ENCODE results near the gene NAP1L5.

NAP1L5 gene

DNA sequence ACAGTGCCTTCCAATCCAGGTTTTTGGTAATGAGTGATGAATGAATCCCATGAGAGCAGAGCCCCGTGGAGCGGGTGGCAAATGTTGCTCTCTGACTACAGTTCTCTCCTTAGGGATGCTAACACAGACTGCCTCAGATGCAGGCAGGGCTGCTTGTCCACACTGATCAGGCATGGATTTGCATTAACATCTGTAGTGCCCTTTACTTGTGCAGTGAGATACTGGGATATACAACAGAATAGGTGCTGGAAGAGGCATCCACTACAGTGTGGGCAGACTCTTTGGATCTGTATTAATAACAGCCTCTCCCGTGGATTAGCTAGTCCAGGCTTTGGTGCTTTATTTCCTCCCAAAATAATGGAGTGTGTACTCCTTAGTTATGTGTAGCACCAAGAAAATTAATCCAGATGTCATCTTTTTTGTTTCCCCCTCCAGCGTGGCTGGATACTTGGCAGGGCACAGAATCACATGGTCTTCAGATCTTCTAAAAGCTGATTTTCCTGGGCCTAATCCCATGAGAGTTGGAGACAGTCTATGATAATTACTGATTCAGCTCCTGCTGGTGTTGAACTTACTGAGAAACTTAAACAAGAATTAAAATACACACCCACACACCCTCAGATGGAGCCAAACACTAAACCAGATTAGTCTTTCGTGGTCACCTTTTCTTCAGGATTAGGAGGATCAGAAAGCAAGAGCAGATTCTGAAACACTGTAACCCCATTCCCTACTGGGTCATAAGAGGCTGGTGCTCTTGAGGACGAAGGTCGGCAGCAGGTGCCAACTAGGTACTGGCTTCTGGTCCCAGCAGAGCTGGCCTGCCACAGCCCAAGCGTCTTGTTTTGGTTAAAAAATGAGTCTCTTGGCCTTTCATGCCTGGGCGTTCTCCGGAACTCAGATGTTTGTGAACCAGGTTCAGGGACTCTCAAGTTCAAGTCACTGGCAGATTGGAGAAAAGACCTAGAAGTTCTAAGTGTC lies 23.1 kb upstream of the NAP1L5 start:
- CTCF ChIA-PET, result no interaction called here

DNA sequence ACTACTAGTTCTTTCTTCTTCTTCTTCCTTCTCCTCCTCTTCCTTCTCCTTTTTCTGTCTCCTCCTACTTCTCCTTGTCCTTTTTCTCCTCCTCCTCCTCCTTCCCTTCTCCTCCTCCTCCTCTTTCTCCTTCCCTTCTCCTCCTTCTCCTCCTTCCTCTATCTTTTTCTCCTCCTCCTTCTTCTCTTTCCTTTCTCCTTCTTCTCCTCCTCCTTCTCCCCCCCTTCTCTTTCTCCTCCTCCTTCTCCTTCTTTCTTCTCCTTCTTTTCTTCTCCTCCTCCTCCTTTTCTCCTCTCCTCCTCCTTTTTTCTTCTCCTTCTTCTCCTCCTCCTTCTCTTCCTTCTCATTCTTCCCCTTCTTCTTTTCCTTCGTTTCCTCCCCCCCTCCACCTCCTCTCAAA lies 21.8 kb upstream of the NAP1L5 start:
- POLR2A ChIA-PET, result no interaction called here
- DNase-seq (ENCODE audit: extremely low spot score), result no peak
- TF ChIP-seq CTBP1 (IDR thresholded peaks at IDR 0.05; ENCODE audit: borderline replicate concordance), result no peak
- TF ChIP-seq ELF4 (IDR thresholded peaks at IDR 0.05), result no peak
- no peak for TF ChIP-seq SUZ12 (IDR thresholded peaks at IDR 0.05)
- TF ChIP-seq BHLHE40 (IDR thresholded peaks at IDR 0.05; ENCODE audit: borderline replicate concordance), result no peak
- no peak for TF ChIP-seq ARNT (IDR thresholded peaks at IDR 0.05)
- no peak for TF ChIP-seq FOXA1 (IDR thresholded peaks at IDR 0.05)
- TF ChIP-seq LEF1 (IDR thresholded peaks at IDR 0.05; ENCODE audit: borderline replicate concordance), result no peak
- TF ChIP-seq L3MBTL2 (conservative IDR thresholded peaks at IDR 0.05), result no peak
- TF ChIP-seq FOXK2 (IDR thresholded peaks at IDR 0.05), result no peak
- TF ChIP-seq, protein P1, sequence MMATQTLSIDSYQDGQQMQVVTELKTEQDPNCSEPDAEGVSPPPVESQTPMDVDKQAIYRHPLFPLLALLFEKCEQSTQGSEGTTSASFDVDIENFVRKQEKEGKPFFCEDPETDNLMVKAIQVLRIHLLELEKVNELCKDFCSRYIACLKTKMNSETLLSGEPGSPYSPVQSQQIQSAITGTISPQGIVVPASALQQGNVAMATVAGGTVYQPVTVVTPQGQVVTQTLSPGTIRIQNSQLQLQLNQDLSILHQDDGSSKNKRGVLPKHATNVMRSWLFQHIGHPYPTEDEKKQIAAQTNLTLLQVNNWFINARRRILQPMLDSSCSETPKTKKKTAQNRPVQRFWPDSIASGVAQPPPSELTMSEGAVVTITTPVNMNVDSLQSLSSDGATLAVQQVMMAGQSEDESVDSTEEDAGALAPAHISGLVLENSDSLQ (IDR thresholded peaks at IDR 0.05), result no peak
- TF ChIP-seq NFRKB (IDR thresholded peaks at IDR 0.05), result no peak
- no peak for TF ChIP-seq FOXM1 (IDR thresholded peaks at IDR 0.05; ENCODE audit: borderline replicate concordance)
- no peak for TF ChIP-seq ZNF384 (IDR thresholded peaks at IDR 0.05)
- no peak for TF ChIP-seq SP1 (IDR thresholded peaks at IDR 0.05)
- TF ChIP-seq HDGF (IDR thresholded peaks at IDR 0.05; ENCODE audit: borderline replicate concordance), result no peak
- CTCF ChIA-PET, result no interaction called here

More for the DNA sequence above, 23.1 kb upstream of the NAP1L5 start:
- TF ChIP-seq HDGF (IDR thresholded peaks at IDR 0.05; ENCODE audit: borderline replicate concordance), result no peak
- TF ChIP-seq ELF4 (IDR thresholded peaks at IDR 0.05), result no peak
- no peak for TF ChIP-seq SP1 (IDR thresholded peaks at IDR 0.05)
- TF ChIP-seq FOXK2 (IDR thresholded peaks at IDR 0.05), result no peak
- TF ChIP-seq CTBP1 (IDR thresholded peaks at IDR 0.05; ENCODE audit: borderline replicate concordance), result no peak
- no peak for TF ChIP-seq FOXM1 (IDR thresholded peaks at IDR 0.05; ENCODE audit: borderline replicate concordance)
- TF ChIP-seq ZNF384 (IDR thresholded peaks at IDR 0.05), result no peak
- TF ChIP-seq, protein P1 (IDR thresholded peaks at IDR 0.05), result no peak
- TF ChIP-seq FOXA1 (IDR thresholded peaks at IDR 0.05), result no peak
- no peak for TF ChIP-seq BHLHE40 (IDR thresholded peaks at IDR 0.05; ENCODE audit: borderline replicate concordance)
- TF ChIP-seq ARNT (IDR thresholded peaks at IDR 0.05), result no peak
- TF ChIP-seq L3MBTL2 (conservative IDR thresholded peaks at IDR 0.05), result no peak
- no peak for TF ChIP-seq SUZ12 (IDR thresholded peaks at IDR 0.05)
- no peak for TF ChIP-seq LEF1 (IDR thresholded peaks at IDR 0.05; ENCODE audit: borderline replicate concordance)
- TF ChIP-seq TARDBP (IDR thresholded peaks at IDR 0.05), result no peak
- no peak for TF ChIP-seq NFRKB (IDR thresholded peaks at IDR 0.05)
- POLR2A ChIA-PET, result no interaction called here
- DNase-seq (ENCODE audit: extremely low spot score), result no peak

DNA sequence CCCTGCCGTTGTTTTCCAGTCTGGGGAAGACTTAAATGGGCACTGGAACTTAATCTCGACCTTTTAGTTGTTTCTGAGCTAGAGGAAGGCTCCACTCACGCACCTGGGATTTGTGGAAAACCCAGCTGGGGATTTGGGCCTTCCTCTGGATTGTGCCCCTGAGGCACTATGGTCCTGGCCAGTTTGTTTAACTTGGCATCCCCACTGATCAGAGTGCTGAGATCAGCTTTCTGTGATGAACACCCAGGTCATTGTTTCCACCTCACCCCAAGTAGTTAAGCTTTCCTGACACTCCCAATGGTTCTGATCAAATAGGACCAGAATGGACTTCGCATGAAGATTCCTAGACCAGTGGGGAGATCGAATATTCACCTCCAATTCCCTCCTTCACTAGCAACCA lies 20.5 kb upstream of the NAP1L5 start:
- CTCF ChIA-PET, result no interaction called here
- POLR2A ChIA-PET, result no interaction called here
- DNase-seq (ENCODE audit: extremely low spot score), result no peak
- no peak for TF ChIP-seq SP1 (IDR thresholded peaks at IDR 0.05)
- no peak for TF ChIP-seq ZNF384 (IDR thresholded peaks at IDR 0.05)
- TF ChIP-seq BHLHE40 (IDR thresholded peaks at IDR 0.05; ENCODE audit: borderline replicate concordance), result no peak
- no peak for TF ChIP-seq L3MBTL2 (conservative IDR thresholded peaks at IDR 0.05)
- TF ChIP-seq CTBP1 (IDR thresholded peaks at IDR 0.05; ENCODE audit: borderline replicate concordance), result no peak
- TF ChIP-seq FOXA1 (IDR thresholded peaks at IDR 0.05), result no peak

DNA sequence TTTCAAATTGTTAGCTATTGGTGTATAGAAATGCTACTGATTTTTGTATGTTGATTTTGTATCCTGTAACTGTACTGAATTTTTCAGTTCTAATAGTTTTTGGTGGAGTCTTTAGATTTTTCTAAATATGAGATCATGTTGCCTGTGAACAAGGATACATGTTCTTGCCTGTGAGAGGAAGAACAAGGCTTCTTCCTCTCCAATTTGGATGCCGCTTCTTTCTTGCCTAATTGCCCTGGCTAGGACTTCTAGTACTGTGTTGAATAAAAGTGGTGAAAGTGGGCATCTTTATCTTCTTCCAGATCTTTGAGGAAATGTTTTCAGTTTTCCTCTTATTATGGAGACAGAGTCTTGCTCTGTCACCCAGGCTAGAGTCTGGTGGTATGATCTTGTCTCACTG lies 16.2 kb upstream of the NAP1L5 start:
- DNase-seq (ENCODE audit: extremely low spot score), result no peak
- TF ChIP-seq, protein P1 (IDR thresholded peaks at IDR 0.05), result no peak
- TF ChIP-seq NFRKB (IDR thresholded peaks at IDR 0.05), result no peak
- no peak for TF ChIP-seq HDGF (IDR thresholded peaks at IDR 0.05; ENCODE audit: borderline replicate concordance)
- TF ChIP-seq FOXK2 (IDR thresholded peaks at IDR 0.05), result no peak
- no peak for TF ChIP-seq CTBP1 (IDR thresholded peaks at IDR 0.05; ENCODE audit: borderline replicate concordance)
- no peak for TF ChIP-seq LEF1 (IDR thresholded peaks at IDR 0.05; ENCODE audit: borderline replicate concordance)
- no peak for TF ChIP-seq SUZ12 (IDR thresholded peaks at IDR 0.05)
- TF ChIP-seq ZNF384 (IDR thresholded peaks at IDR 0.05), result no peak
- TF ChIP-seq ARNT (IDR thresholded peaks at IDR 0.05), result no peak
- no peak for TF ChIP-seq ELF4 (IDR thresholded peaks at IDR 0.05)
- TF ChIP-seq SP1 (IDR thresholded peaks at IDR 0.05), result no peak
- no peak for TF ChIP-seq FOXM1 (IDR thresholded peaks at IDR 0.05; ENCODE audit: borderline replicate concordance)
- TF ChIP-seq L3MBTL2 (conservative IDR thresholded peaks at IDR 0.05), result no peak
- no peak for TF ChIP-seq FOXA1 (IDR thresholded peaks at IDR 0.05)
- no peak for TF ChIP-seq TARDBP (IDR thresholded peaks at IDR 0.05)
- TF ChIP-seq BHLHE40 (IDR thresholded peaks at IDR 0.05; ENCODE audit: borderline replicate concordance), result no peak
- ChIA-PET CTCF (no interaction called here), POLR2A (no interaction called here)

DNA sequence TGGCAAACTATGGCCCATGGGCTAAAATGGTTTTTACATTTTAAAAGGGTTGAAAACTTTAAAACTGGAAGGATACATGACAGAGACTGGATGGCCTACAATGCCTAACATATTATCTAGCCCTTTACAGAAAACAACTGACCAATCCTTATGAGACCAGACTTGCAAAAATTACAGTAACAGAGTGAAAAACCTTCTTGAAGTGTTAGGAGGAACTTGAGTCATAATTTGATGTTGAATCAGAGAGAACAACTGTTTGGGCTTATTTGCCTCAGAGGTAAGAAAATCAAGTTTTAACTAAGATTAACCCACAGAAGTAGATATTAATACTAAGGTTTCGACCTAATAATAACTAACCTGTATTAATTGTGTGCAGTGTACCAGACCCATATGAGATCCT lies 12.4 kb upstream of the NAP1L5 start:
- POLR2A ChIA-PET, result no interaction called here
- DNase-seq (ENCODE audit: extremely low spot score), result no peak
- CTCF ChIA-PET, result no interaction called here
- TF ChIP-seq SUZ12 (IDR thresholded peaks at IDR 0.05) (no peak), NFRKB (IDR thresholded peaks at IDR 0.05) (no peak), ZNF384 (IDR thresholded peaks at IDR 0.05) (no peak), CTBP1 (IDR thresholded peaks at IDR 0.05; ENCODE audit: borderline replicate concordance) (no peak), TARDBP (IDR thresholded peaks at IDR 0.05) (no peak), SP1 (IDR thresholded peaks at IDR 0.05) (no peak), ARNT (IDR thresholded peaks at IDR 0.05) (no peak), FOXM1 (IDR thresholded peaks at IDR 0.05; ENCODE audit: borderline replicate concordance) (no peak)
- TF ChIP-seq, protein P1 (IDR thresholded peaks at IDR 0.05), result no peak

Measured in HEK293T (cell line).